Body of pancreas (tissue), 4 donors: Measurements from ENCODE around the gene SNX17.

Experiments
- POLR2A ChIP-seq, 3 donors: fragments of 450-650 bp; IDR thresholded peaks; one replicate each; pipeline ENCODE4 v1.6.1; 2016; ENCODE audit warnings: antibody characterized with exemption in 3 of 3, mild to moderate bottlenecking in 2 of 3
- TF ChIP-seq, protein P1 (sequence below), 7 experiments: fragments of 450-650 bp in 4 of 7; fragments of 200-600 bp in 3 of 7; sonication (generic) in 3 of 7; IDR thresholded peaks; one replicate each; pipeline ENCODE4 v1.5.1; 2016 to 2019; ENCODE audit warnings: antibody characterized with exemption in 7 of 7

DNA sequence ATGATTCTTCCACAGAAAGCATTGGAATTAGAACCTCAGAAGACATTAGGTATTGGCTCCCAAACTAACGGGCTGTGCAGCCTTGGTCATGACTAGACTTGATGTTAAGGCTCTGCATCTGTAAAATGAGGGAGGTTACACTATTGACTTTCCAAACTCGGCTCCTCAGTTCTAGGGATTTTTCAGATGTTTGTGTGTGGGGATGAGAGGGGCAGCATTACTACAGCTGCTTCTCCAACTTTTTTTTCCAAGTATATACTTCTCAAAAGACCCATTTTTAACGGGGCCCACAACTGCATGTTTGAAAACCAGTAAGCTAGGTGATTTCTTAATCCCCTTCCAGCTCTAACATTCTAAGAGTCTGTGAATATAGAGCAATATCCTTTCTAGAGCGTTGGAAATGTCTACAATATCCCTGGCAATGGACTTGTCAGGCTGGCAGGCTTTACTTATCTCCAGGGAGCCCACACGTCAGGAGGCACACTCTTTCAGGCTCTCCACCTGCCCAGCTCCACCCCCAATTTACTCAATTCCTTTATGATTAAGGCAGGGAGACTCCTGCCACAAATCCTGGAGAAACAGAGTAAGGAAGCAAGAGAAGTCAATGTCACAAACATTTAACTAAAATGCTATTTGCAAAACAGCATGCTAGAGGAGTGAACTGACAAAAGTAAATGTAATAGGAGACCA lies 46.7 kb upstream of the SNX17 start:
- TF ChIP-seq, protein P1, sequence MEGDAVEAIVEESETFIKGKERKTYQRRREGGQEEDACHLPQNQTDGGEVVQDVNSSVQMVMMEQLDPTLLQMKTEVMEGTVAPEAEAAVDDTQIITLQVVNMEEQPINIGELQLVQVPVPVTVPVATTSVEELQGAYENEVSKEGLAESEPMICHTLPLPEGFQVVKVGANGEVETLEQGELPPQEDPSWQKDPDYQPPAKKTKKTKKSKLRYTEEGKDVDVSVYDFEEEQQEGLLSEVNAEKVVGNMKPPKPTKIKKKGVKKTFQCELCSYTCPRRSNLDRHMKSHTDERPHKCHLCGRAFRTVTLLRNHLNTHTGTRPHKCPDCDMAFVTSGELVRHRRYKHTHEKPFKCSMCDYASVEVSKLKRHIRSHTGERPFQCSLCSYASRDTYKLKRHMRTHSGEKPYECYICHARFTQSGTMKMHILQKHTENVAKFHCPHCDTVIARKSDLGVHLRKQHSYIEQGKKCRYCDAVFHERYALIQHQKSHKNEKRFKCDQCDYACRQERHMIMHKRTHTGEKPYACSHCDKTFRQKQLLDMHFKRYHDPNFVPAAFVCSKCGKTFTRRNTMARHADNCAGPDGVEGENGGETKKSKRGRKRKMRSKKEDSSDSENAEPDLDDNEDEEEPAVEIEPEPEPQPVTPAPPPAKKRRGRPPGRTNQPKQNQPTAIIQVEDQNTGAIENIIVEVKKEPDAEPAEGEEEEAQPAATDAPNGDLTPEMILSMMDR (IDR thresholded peaks at IDR 0.05) = no peak
- TF ChIP-seq POLR2A (IDR thresholded peaks at IDR 0.05) = no peak
